ENCODE data around the gene FHOD1.

Gene FHOD1

DNA sequence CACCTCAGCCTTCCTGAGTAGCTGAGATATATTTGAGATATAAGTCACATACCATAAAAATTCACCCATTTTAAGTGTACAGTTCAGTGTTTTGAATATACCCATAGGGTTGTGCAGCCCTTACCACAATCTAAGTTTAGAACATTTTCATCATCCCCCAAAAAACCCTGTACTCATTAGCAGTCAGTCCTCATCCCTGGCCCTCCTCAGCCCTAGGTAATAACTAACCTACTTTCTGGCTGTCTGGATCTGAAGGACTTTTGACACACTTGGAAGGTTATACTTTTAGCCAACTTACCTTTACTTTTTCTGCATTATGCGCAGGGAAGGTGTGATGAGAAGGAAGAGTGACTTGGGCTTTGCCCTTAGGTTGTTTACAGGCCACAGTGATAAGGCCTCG lies 28.0 kb upstream of the FHOD1 start:
- Histone ChIP-seq H3K36me3 (ENCODE audit: control insufficient read depth, insufficient read depth, low read length) (no peaks in the 10 kb centered on the region), H3K9me3 (ENCODE audit: control insufficient read depth, low read length) (no peaks in the 10 kb centered on the region), H3K4me1 (ENCODE audit: control insufficient read depth, insufficient read depth, low read length) (no peaks in the 10 kb centered on the region), H3K27me3 (ENCODE audit: control insufficient read depth, insufficient read depth, low read length, poor library complexity, severe bottlenecking) (peaks cover 21% of the 10 kb centered on the region), H3K4me3 (ENCODE audit: insufficient read depth, low read depth, low read length) (no peak overlapping the region), H3K27ac (ENCODE audit: insufficient read depth, low read depth, low read length, poor library complexity, severe bottlenecking) (no peak overlapping the region)
- WGBS, 2 experiments = 100% methylated on average over 2 of the region's 2 CpGs

GRCh38 chr16:67271446-67271845 lies 24.2 kb upstream of the FHOD1 start:
- Histone ChIP-seq H3K27me3 (ENCODE audit: control insufficient read depth, insufficient read depth, low read length, poor library complexity, severe bottlenecking) (no peaks in the 10 kb centered on the region), H3K9me3 (ENCODE audit: control insufficient read depth, low read length) (no peaks in the 10 kb centered on the region), H3K4me1 (ENCODE audit: control insufficient read depth, insufficient read depth, low read length) (no peaks in the 10 kb centered on the region), H3K27ac (ENCODE audit: insufficient read depth, low read depth, low read length, poor library complexity, severe bottlenecking) (no peak overlapping the region), H3K4me3 (ENCODE audit: insufficient read depth, low read depth, low read length) (no peak overlapping the region), H3K36me3 (ENCODE audit: control insufficient read depth, insufficient read depth, low read length) (no peaks in the 10 kb centered on the region)
- 85 to 93% methylated on average over 4 of the region's 4 CpGs for WGBS, 2 experiments

DNA sequence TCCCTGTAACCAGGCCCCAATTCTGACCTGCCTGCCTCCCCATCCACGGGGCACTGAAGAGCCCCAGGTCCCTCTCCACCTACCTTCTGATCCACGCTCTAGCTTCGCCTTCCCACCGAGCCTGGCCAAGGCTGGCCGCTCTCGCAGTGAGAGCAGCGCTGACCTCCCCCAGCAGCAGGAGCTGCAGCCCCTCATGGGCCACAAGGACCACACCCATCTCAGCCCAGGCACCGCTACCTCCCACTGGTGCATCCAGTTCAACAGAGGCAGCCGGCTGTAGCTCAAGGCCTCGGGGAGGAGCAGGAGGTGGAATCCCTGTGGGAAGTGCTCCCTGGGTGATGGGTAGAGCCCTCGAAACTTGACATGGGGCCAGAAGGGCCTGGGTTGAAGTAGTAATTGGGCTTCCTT lies 23.7 kb upstream of the FHOD1 start:
- Histone ChIP-seq H3K27me3 (ENCODE audit: control insufficient read depth, insufficient read depth, low read length, poor library complexity, severe bottlenecking) (no peaks in the 10 kb centered on the region), H3K4me1 (ENCODE audit: control insufficient read depth, insufficient read depth, low read length) (no peaks in the 10 kb centered on the region), H3K36me3 (ENCODE audit: control insufficient read depth, insufficient read depth, low read length) (no peaks in the 10 kb centered on the region), H3K4me3 (ENCODE audit: insufficient read depth, low read depth, low read length) (no peak overlapping the region), H3K9me3 (ENCODE audit: control insufficient read depth, low read length) (no peaks in the 10 kb centered on the region), H3K27ac (ENCODE audit: insufficient read depth, low read depth, low read length, poor library complexity, severe bottlenecking) (no peak overlapping the region)
- 89 to 92% methylated on average over 11 of the region's 11 CpGs for WGBS, 2 experiments

DNA sequence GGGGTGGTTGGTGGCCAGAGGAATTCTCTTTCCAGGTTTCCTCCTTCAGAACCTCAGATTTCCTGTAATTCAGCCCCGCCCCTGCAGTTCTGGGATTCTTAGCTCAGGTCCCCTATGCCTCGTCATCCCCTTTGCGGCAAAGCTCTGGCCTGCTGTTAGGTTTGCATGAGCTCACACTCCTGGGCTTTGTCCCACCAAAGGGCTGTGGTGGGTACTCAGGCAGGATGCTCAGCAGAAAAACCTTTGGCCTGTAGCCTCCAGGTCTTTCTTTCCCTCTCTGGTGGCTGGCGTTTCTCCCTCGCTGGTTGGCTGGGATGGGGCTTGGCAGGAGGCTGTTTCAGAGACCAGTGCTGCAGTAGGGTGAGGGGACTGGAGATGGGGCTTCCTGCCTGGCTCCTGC lies 22.5 kb upstream of the FHOD1 start:
- no peaks in the 10 kb centered on the region for H3K4me1 ChIP-seq (ENCODE audit: control insufficient read depth, insufficient read depth, low read length)
- H3K27ac ChIP-seq (ENCODE audit: insufficient read depth, low read depth, low read length, poor library complexity, severe bottlenecking) = no peak overlapping the region
- H3K36me3 ChIP-seq (ENCODE audit: control insufficient read depth, insufficient read depth, low read length) = no peaks in the 10 kb centered on the region
- H3K27me3 ChIP-seq (ENCODE audit: control insufficient read depth, insufficient read depth, low read length, poor library complexity, severe bottlenecking) = no peaks in the 10 kb centered on the region
- H3K9me3 ChIP-seq (ENCODE audit: control insufficient read depth, low read length) = no peaks in the 10 kb centered on the region
- H3K4me3 ChIP-seq (ENCODE audit: insufficient read depth, low read depth, low read length) = no peak overlapping the region
- 60 to 65% methylated on average over 3 to 5 of the region's 5 CpGs for WGBS, 2 experiments

DNA sequence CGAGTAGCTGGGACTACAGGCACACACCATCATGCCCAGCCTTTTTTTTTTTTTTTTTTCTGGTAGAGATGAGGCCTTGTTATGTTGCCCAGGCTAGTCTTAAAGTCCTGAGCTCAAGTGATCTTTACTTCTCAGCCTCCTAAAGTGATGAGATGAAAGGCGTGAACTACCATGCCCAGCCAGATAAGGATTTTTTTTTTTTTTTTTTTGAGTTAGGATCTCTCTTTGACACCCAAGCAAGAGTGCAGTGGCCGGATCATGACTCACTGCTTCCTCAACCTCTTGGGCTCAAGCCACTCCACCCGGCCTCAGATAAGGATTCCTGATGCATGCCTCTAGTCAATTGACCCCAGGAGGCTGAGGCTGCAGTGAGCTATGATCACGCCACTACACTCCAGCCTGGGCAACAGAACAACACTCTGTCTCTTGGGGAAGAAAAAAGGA lies 20.9 kb upstream of the FHOD1 start:
- no peak overlapping the region for H3K27ac ChIP-seq (ENCODE audit: insufficient read depth, low read depth, low read length, poor library complexity, severe bottlenecking)
- no peaks in the 10 kb centered on the region for H3K36me3 ChIP-seq (ENCODE audit: control insufficient read depth, insufficient read depth, low read length)
- H3K4me1 ChIP-seq (ENCODE audit: control insufficient read depth, insufficient read depth, low read length) = no peaks in the 10 kb centered on the region
- 82 to 87% methylated on average over 5 of the region's 5 CpGs for WGBS, 2 experiments
- H3K27me3 ChIP-seq (ENCODE audit: control insufficient read depth, insufficient read depth, low read length, poor library complexity, severe bottlenecking) = no peaks in the 10 kb centered on the region
- H3K9me3 ChIP-seq (ENCODE audit: control insufficient read depth, low read length) = no peaks in the 10 kb centered on the region
- no peak overlapping the region for H3K4me3 ChIP-seq (ENCODE audit: insufficient read depth, low read depth, low read length)

GRCh38 chr16:67265834-67266233 lies 18.6 kb upstream of the FHOD1 start:
- WGBS, 2 experiments = 85 to 86% methylated on average over 8 of the region's 8 CpGs
- no peaks in the 10 kb centered on the region for H3K36me3 ChIP-seq (ENCODE audit: control insufficient read depth, insufficient read depth, low read length)
- H3K4me1 ChIP-seq (ENCODE audit: control insufficient read depth, insufficient read depth, low read length) = no peaks in the 10 kb centered on the region
- H3K9me3 ChIP-seq (ENCODE audit: control insufficient read depth, low read length) = no peaks in the 10 kb centered on the region
- H3K27ac ChIP-seq (ENCODE audit: insufficient read depth, low read depth, low read length, poor library complexity, severe bottlenecking) = no peak overlapping the region
- no peak overlapping the region for H3K4me3 ChIP-seq (ENCODE audit: insufficient read depth, low read depth, low read length)
- H3K27me3 ChIP-seq (ENCODE audit: control insufficient read depth, insufficient read depth, low read length, poor library complexity, severe bottlenecking) = no peaks in the 10 kb centered on the region

GRCh38 chr16:67264866-67265265 lies 17.6 kb upstream of the FHOD1 start:
- Histone ChIP-seq H3K9me3 (ENCODE audit: control insufficient read depth, low read length) (no peaks in the 10 kb centered on the region), H3K36me3 (ENCODE audit: control insufficient read depth, insufficient read depth, low read length) (no peaks in the 10 kb centered on the region), H3K4me3 (ENCODE audit: insufficient read depth, low read depth, low read length) (no peak overlapping the region), H3K27ac (ENCODE audit: insufficient read depth, low read depth, low read length, poor library complexity, severe bottlenecking) (no peak overlapping the region), H3K4me1 (ENCODE audit: control insufficient read depth, insufficient read depth, low read length) (no peaks in the 10 kb centered on the region), H3K27me3 (ENCODE audit: control insufficient read depth, insufficient read depth, low read length, poor library complexity, severe bottlenecking) (no peaks in the 10 kb centered on the region)
- WGBS, 2 experiments = 93 to 96% methylated on average over 5 of the region's 5 CpGs

DNA sequence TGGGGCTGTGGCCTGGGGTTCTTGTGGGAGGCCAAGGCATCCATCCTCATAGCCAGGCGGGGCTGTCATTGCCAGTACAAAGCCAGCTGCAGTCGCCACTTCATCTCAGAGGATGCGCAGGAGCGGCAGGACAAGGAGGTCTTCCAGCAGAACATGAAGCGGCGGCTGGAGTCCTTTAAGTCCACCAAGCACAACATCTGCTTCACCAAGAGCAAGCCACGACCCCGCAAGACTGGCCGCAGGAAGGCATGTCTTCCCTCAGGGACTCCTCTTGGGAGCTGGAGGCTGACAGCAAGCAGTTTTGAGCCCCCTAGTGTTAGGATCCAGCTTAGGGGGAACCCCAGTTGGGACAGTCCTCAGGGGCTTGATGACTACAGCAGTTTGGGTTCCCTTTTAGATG lies 17.0 kb upstream of the FHOD1 start:
- Histone ChIP-seq H3K9me3 (ENCODE audit: control insufficient read depth, low read length) (no peaks in the 10 kb centered on the region), H3K4me1 (ENCODE audit: control insufficient read depth, insufficient read depth, low read length) (no peaks in the 10 kb centered on the region), H3K36me3 (ENCODE audit: control insufficient read depth, insufficient read depth, low read length) (no peaks in the 10 kb centered on the region), H3K27me3 (ENCODE audit: control insufficient read depth, insufficient read depth, low read length, poor library complexity, severe bottlenecking) (no peaks in the 10 kb centered on the region), H3K27ac (ENCODE audit: insufficient read depth, low read depth, low read length, poor library complexity, severe bottlenecking) (no peak overlapping the region), H3K4me3 (ENCODE audit: insufficient read depth, low read depth, low read length) (no peak overlapping the region)
- 88 to 90% methylated on average over 9 of the region's 9 CpGs for WGBS, 2 experiments

- no peaks in the 10 kb centered on the region for H3K27me3 ChIP-seq (ENCODE audit: control insufficient read depth, insufficient read depth, low read length, poor library complexity, severe bottlenecking)
- no peak overlapping the region for H3K27ac ChIP-seq (ENCODE audit: insufficient read depth, low read depth, low read length, poor library complexity, severe bottlenecking)
- H3K9me3 ChIP-seq (ENCODE audit: control insufficient read depth, low read length) = no peaks in the 10 kb centered on the region
- no peak overlapping the region for H3K4me3 ChIP-seq (ENCODE audit: insufficient read depth, low read depth, low read length)
- H3K4me1 ChIP-seq (ENCODE audit: control insufficient read depth, insufficient read depth, low read length) = no peaks in the 10 kb centered on the region
- WGBS, 2 experiments = 89 to 91% methylated on average over 3 of the region's 3 CpGs
- H3K36me3 ChIP-seq (ENCODE audit: control insufficient read depth, insufficient read depth, low read length) = no peaks in the 10 kb centered on the region
Measured at GRCh38 chr16:67263201-67263600, 15.9 kb upstream of the FHOD1 start.

GRCh38 chr16:67260426-67261063 lies 13.3 kb upstream of the FHOD1 start:
- Histone ChIP-seq H3K4me1 (ENCODE audit: control insufficient read depth, insufficient read depth, low read length) (no peaks in the 10 kb centered on the region), H3K27ac (ENCODE audit: insufficient read depth, low read depth, low read length, poor library complexity, severe bottlenecking) (no peak overlapping the region), H3K4me3 (ENCODE audit: insufficient read depth, low read depth, low read length) (no peak overlapping the region), H3K27me3 (ENCODE audit: control insufficient read depth, insufficient read depth, low read length, poor library complexity, severe bottlenecking) (no peaks in the 10 kb centered on the region), H3K9me3 (ENCODE audit: control insufficient read depth, low read length) (no peaks in the 10 kb centered on the region), H3K36me3 (ENCODE audit: control insufficient read depth, insufficient read depth, low read length) (no peaks in the 10 kb centered on the region)
- WGBS, 2 experiments = 74 to 78% methylated on average over 4 of the region's 4 CpGs

- no peaks in the 10 kb centered on the region for H3K9me3 ChIP-seq (ENCODE audit: control insufficient read depth, low read length)
- H3K27ac ChIP-seq (ENCODE audit: insufficient read depth, low read depth, low read length, poor library complexity, severe bottlenecking) = no peak overlapping the region
- WGBS, 2 experiments = 93 to 95% methylated on average over 12 of the region's 12 CpGs
- H3K27me3 ChIP-seq (ENCODE audit: control insufficient read depth, insufficient read depth, low read length, poor library complexity, severe bottlenecking) = no peaks in the 10 kb centered on the region
- no peaks in the 10 kb centered on the region for H3K4me1 ChIP-seq (ENCODE audit: control insufficient read depth, insufficient read depth, low read length)
- no peak overlapping the region for H3K4me3 ChIP-seq (ENCODE audit: insufficient read depth, low read depth, low read length)
- no peaks in the 10 kb centered on the region for H3K36me3 ChIP-seq (ENCODE audit: control insufficient read depth, insufficient read depth, low read length)
Measured at GRCh38 chr16:67259705-67260104, 12.4 kb upstream of the FHOD1 start.

Data from ectodermal cell (in vitro differentiated cells).